NCI-H187 (cell line): ENCODE measurements around the gene ERI3.
A peak's percentile ranks its signal among the peaks of the same experiment; 100 is the strongest.

Experiments
- DNase-seq, 2 experiments: peaks; one replicate each; lab custom pipeline; 2025; lab: John Stamatoyannopoulos, UW

Gene ERI3

DNA sequence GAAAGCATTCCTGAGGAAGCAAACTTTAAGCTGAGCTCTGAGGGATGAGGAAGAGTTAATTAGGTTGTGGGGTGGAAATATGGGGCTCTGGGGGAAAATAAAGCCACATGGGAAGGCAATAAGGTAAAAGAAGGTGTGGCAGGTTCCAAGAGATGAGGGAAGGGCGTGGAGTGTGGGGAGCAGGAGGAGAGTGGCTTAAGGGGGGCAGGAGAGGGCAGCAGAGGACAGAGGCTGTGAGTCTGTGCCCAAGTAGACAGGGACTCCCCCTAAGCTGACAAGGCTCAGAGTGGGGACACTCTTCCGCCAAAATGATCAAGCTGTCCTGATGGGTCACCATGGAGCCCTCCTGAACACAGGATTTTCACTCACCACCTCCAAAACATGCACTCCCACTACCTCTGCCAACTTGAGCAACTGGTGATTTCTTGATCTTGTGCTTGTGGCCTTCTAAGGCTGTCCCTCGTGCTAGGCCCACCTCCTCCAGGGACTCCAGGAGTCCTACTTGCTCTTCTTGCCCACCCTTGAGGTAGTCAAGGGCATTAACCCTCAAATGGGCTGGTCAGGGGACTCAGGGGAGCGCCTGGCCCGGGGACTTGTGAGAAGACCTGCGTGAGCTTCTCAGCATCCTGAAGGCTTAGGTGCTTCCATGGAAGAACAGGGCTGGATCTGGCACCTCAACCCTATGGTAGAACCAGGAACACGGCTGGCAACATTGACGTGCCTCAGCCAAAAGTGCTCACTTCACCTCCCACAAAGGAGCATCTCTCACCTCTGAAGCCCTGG is 118.4 kb downstream of the ERI3 start:
- DNase-seq = no peak

DNA sequence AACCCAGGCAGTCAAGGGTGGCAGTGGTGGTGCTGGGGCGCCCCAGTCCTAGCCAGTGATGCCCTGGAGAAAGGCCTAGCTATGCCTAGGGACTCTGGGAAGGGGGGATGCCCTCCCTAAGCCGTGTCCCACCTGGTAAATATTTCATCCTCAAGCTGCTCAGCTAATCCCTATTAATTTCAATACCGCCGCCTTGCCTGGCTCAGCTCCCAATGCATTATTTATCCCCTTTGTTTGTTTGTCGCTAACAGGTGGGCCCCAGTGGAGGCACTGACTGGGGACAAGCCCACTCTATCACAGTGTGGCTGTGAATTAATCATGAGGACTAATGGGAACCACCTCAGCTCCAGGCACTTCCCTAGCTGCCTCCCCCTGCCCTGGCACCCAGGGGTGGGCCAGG is 119.2 kb downstream of the ERI3 start:
- no peak for DNase-seq

DNA sequence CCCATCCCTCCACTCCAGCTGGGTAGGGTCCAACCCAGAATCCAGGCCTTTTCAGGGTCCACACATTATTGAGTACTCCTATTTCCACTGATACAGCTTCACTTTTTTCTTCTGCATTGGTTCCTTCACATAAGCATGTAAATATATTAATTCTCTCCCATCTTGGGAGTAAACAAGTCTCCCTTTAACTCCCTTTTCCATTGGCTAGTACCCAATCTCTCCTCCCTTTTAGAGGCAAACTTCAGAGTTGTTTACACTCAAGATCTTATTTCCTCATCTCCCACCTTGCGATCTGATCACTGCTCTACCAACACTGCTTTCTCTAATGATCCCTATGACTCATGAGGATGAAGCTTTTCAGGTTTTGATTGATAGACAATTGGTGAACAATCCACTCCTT is 121.5 kb downstream of the ERI3 start:
- DNase-seq = no peak

DNA sequence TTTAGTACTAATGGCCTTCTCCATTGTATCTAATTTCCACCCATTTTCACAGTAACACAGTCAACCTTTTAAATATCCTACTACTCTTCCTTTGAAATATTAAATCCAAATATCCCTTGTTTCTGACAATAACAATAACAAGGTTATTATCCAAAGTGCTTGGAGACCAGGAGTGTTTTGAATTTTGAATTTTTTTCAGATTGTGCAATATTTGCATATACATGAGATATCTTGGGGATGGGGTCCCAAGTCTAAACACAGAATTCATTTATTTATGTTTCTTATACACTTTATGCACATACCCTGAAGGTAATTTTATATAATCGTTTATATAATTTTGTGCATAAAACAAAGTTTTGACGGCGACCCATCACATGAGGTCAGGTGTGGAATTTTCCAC is 124.3 kb downstream of the ERI3 start:
- DNase-seq = no peak

DNA sequence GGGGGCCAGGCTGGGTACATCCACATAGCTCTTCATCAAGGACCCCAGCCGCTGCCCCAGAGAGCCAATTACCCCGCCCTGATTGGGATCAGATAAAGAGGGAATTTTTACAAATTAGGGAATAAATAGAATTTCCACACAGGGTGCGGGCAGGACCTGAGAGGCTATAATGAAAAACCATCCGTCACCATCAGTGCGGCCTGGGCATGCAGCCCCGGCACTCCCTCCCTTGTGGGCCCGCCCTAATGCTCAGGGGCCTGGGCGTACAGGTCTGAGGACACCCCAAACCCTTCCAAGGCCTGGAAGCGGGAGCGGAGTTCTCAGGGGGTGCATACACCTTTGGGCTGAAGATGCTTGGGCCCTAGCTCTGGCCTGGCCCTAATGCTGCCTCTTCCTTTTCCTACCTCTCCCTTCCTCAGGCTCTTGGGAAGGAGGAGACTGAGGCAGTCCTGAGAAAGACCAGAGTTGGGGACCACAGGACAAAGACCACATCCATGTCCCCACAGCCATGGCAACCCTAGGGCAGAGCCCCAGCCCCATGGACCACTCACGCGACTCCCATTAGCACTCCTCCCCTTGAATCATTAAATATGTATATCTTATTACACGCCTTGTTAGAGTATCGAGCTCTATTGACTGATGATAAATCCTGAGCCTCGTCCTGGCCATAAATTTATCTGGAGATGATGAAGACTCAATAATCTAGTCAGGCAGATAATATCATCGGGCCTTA is 125.5 kb downstream of the ERI3 start:
- DNase-seq = no peak

DNA sequence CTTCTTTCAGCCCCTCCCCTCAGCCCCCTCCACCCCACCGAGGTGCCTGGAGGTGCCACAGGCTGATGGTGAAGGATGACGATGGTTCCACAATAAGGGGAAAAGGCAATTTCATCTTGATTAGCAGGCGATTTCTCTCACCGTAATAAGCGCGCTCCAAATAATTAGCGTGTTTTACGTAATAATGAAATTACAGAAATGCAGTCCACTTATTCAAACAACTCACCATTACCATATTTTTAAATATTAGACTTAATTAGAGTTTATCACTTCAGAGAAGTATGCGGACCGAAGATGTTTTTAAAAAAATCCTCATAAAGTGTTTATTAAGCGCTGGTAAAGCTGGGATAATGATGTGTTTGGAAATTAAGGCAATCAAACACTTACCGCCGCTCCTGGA is 126.8 kb downstream of the ERI3 start:
- DNase-seq = no peak

DNA sequence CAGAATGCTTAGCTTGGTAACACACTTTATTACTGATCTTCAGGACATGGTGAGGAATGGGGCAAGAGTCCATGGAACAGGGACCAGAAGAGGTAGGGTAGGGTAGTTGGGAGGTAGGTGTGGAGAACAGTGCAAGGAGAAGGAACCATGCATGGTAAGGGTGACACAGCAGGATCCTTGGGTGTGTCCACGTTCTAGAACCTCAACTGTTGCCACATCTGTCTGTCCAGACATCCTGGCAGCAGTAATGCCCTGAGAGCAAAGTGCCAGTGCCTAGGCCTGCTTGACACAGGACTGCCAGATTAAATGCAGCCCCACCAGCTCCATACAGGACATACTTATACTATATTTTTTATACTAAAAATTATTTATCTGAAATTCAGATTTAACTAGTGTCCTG is 127.8 kb downstream of the ERI3 start:
- no peak for DNase-seq

DNA sequence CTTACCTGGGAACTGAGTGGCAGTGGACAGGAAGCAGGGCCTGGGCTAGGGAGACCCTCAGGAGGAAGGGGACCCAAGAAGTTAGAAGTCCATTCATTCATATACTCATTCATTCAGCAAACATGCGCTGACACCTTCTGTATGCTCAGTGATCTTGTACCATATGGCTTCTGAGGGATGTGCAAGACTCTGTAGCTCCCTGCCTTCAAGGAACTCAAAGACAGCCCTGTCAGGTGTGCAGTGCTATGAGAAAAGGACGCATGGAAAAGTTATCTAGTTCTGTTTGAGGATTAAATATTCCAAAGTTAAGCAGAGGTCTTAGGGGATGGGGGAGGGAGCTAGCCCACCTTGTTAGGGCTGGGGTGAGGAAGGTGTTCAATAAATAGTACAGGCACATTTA is 129.3 kb downstream of the ERI3 start:
- DNase-seq = no peak

DNA sequence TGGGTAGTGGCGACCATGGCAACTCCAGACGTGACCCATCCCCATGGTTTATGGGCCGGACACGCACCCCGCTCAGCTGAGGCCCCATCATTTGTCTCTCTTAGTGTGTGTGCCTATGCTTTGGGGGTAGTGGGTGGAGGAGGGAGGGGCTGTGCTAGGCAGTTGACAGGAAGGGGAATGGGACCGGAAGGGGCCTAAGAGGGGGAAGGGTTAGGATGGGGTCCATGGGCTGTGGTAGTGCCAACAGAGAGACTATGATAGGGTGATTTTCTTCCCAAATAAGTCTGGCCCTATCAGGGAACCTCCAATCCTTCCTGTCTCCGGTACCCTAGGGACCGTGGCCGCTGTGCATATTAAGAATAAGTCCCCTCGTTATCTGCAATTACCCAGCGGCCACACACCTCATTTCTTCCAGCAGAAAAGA is 131.9 kb downstream of the ERI3 start:
- DNase-seq = no peak

DNA sequence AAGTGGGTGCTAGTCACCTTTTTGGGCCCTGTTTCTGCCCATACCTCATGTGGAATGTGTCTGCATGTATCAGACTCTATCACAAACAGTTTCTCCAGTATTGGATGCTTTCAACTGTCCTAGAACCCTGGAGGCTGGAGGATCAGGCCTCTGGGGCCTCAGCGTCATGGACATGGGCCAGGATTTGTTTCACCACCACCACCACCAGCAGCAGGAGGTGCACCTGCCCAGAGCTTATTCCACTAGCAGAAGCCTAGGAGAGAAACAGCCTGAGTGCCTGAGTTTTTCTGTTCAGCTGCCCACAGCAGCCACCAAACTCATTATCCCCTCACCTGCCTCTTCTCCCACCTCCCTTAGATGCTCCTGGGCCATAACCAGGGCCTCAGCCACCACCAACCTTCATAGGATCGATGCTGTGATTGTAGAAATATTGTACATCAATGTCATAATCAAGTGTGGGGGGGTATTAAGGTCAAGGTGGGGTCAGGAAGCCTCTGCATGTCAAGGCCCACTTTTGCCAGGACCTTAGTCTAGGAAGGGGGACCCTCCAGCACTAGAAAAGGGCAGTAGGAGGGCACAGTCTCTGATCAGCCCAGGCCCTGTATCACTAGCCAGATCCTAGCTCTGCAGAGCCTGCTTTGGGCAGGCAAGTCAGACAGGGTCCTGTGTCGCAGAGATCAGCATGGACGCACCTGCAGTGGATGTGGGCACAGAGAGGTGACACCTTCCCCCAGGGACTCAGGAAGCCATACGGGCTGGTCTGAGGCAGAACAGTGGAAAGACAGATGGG is 132.5 kb downstream of the ERI3 start:
- DNase-seq = no peak

DNA sequence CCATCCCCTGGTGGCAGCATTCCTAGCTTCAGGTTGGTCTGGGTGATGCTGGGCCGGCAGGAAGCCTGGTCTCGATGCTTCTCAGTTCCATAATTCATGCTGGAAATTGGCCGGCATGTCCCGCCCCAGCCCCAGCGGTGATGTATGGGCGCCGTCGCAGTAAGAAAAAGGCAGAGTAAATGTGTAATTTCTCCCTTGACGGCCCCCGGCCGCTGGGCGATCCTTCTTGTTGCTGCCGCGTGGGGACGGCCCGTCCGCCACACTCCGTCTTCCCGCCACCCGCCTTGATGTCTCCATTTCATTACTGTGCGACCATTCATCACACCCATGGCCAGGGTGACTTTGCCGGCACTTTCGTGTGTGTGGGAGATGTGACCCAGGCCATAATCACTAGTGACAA is 133.3 kb downstream of the ERI3 start:
- DNase-seq = no peak

DNA sequence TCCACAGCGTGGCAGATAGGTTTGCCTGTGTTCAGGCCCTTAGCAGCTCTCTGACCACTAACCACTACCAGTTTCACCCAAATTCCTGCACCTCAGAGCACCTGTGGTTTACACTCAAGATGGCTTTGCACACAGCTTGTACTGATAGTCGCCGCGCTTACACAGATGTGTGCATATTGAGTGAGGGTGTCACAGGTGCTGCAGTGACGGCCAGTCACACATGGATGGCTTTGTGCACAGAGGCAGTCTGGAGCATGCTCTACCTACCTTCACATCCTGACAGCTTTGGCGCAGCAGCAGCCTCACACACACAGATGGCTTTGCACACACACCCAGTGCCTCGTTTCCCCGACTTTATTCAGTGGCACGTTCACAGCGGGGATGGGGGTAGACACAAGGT is 134.3 kb downstream of the ERI3 start:
- no peak for DNase-seq

DNA sequence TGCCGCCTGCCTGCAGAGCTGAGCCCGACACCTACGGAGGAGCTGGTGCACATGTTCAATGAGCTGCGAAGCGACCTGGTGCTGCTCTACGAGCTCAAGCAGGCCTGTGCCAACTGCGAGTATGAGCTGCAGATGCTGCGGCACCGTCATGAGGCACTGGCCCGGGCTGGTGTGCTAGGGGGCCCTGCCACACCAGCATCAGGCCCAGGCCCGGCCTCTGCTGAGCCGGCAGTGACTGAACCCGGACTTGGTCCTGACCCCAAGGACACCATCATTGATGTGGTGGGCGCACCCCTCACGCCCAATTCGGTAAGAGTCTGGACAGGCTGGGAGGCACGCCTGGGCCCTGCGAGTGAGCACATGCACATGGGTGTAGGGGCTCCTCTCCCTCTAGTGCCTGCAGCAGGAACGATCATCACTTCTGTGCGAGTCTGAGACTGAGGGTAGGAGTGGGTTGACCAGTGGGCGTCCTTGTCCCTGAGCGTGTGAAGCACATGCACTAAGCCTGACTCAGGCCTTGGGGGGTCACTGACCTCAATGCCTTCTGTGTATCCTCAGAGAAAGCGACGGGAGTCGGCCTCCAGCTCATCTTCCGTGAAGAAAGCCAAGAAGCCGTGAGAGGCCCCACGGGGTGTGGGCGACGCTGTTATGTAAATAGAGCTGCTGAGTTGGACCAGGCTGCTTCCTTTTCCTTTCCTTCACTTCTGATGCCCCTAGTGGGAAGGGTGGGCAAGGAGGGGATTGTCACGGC is 134.9 kb downstream of the ERI3 start:
- no peak for DNase-seq

DNA sequence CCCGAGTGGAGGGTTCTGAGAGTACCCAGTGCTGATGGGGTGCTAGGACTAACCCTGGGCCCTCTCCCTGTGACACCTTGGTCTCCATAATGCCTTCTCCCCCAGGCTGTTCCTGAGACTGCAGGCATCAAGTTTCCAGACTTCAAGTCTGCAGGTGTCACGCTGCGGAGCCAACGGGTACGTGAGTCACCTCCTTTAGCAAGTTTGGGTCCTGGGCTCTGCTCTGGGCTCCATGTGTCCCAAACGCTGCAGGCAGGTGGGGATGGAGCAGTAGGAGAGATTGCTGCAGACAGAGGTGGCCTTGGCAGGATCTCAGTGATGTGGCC is 135.8 kb downstream of the ERI3 start:
- no peak for DNase-seq

DNA sequence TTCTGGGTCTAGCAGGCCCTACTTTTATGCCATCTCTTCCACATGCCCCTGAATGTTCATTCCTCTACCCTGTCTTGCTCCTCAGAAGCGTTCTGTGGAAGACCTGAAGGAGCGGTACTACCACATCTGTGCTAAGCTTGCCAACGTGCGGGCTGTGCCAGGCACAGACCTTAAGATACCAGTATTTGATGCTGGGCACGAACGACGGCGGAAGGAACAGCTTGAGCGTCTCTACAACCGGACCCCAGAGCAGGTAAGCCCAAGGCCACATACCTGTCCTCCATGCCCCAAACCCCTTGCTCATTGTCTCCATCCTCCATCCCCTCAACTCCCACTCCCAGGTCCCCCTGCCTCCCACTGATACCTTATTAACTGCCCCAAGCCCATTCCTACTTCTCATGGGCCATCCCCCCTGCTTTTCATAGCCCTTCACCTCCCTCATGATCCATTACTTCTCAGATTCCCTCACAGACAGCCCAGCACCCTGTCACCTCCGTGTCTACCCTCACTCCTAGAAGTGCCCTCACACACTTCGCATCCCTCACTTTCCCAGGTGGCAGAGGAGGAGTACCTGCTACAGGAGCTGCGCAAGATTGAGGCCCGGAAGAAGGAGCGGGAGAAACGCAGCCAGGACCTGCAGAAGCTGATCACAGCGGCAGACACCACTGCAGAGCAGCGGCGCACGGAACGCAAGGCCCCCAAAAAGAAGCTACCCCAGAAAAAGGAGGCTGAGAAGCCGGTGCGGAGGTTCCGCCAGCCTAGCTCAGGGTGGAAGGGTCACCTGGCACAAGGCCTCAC is 136.4 kb downstream of the ERI3 start:
- no peak for DNase-seq

DNA sequence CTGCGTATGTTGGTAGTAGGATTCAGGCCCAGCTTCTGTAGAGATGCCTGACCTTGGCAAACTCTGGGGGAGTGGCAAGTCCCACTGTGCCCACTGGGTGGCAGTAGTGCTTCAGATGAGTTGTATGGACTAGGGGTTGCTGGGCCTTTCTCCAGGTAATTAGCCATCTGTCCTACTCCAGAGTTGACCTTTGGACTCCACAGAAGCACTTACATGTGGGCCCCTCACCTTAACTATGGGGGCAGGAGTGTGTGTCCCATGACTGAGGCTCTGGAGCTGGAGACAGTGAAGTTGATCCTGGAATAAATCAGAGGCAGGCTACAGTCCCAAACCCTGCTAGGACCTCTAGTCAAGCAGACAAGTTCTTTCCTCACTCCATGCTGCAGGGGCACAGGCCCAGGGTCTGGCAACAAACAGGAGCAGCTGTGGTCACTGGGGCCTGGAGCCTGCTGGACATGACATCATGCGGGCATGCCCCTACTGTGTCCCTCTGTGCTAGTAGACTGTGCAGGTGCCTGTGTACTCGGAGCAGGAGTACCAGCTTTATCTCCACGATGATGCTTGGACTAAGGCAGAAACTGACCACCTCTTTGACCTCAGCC is 137.1 kb downstream of the ERI3 start:
- peak; percentile 35 for DNase-seq

DNA sequence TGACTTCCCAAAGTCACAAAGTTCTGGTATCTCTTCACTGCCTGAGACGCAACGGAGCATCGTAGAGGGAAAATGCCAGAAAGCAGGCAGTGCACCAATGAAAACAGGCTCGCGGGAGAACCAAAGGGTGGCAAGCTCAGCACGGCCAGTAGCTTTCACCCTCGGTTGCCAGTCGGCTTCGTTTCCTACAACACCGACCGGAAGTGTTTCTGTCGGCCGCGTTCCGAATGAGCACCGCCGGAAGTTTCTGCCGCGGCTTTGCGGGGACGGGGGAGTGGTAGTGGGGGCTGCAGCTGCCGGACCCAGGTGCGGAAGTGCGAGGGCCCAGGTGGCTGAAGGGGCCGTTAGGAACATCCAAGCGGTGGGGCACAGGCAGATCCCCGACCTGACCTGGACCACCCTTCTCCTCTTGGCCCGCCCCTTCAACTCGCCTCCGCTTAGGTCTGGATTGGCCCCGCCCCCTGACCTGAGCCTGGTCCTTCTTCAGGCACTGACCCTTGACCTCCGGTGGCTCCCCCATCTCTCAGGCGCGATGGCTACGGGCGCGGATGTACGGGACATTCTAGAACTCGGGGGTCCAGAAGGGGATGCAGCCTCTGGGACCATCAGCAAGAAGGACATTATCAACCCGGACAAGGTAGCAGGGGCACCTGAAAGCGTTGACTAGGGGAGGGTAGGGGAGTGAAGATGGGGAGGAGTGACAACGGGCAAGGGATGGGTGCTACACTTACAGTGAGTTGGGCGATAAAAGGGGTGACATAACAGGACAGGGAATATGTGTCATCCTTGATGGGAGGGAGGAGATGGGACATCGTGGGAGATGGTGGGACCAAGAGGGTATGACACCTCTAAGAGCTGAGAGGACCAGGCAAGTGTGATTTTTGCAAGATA is 141.6 kb downstream of the ERI3 start, which contains the start of gene DMAP1:
Gene DMAP1 (plus strand): TSS at position 250 of the 891 bp plus-strand sequence. CDS start 283 bp downstream, at position 533.
- peak; percentile 61 to 73 for DNase-seq

DNA sequence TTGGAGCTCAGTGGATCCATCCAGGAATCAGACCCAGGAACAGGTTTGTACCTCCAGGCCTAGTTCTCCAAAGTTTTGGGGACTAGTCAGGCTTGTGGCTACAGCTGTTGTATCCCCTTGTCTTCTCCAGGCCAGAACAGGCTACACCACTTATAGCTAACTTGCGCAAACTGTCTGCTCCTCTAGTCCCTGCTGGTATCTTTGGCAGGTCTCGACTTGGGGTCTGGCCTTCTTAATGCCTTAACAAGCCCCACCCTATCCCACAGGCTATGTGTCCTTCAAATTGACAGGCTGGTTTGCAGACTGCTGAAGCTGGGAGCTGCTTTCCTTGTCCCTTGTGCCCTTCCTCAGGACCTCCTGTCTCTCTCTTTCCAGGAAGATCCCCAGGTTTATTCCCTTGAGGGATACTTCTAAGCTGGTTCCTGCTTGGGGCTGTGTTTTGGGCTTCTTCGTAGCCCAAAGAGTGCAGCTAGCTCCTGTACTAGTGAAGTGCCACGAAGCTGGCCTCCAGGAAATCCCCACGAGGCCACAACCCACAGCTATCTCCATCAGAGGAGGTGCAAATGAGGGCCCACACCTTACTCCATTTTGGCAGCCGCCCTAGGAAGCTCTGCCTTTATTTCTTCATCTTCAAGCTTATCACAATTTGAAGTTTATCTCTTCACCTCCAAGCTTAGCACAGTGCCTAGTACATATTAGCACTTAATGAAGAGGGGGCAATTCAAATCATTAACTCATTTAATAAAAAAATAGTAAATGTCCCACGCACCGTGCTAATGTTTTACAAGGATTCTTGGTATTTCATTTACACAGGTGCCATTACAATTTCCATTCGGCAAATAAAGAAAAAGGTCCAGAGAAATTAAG is 142.5 kb downstream of the ERI3 start:
- DNase-seq = no peak

DNA sequence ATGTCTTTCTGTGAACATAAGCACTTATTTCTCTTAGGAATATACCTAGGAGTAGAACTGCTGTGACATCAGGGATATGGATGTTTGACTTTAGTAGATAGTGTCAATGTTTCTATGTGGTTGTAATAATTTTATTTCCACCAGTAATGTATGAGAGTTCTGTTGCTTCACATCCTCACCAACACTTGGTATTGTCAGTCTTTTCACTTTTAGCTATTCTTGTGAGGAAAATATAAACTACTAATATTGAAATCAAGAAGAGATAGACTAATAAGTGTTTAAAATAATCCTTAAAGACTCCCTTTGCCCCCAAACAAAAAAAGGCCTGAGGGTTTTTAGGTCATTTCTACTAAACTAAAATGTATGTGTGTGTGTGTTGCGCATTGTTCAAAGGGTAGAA is 144.5 kb downstream of the ERI3 start:
- no peak for DNase-seq
